GM12891 (cell line): ENCODE measurements around the gene OR4N2.
"Not testable (repeated sequence)": the region's sequence is repeated elsewhere in the genome, so short reads cannot be mapped to it uniquely, and the experiment has no call there.

ENCODE experiments used
- POLR2A ChIP-seq: IDR thresholded peaks from 2 replicates; pipeline ENCODE4 v1.6.1; 2011; ENCODE audit warnings: low read depth, low read length, control low read depth
- POLR2AphosphoS5 ChIP-seq: IDR thresholded peaks from 2 replicates; pipeline ENCODE4 v1.6.1; 2011; ENCODE audit warnings: low read depth, low read length, control low read depth
- POU2F2 ChIP-seq: IDR thresholded peaks from 2 replicates; pipeline ENCODE4 v1.6.1; 2011; ENCODE audit warnings: low read depth, mild to moderate bottlenecking, control low read depth, low read length, moderate library complexity
- SPI1 ChIP-seq: IDR thresholded peaks from 2 replicates; pipeline ENCODE4 v1.6.1; 2011; ENCODE audit warnings: low read depth, low read length, control low read depth
- TAF1 ChIP-seq: IDR thresholded peaks from 2 replicates; pipeline ENCODE4 v1.6.1; 2011; ENCODE audit warnings: low read depth, low read length, control low read depth

GRCh38 chr14:19866061-19866669 is 62.6 kb downstream of the OR4N2 start:
- not testable (repeated sequence) for TF ChIP-seq POLR2A, TAF1, POLR2AphosphoS5, SPI1, POU2F2
